ENCODE measurements around the gene P2RY10. TPM values are rescaled to one million over a fixed set of nuclear protein-coding genes. Genes with fewer than 3 reads are reported as not detected.

The P2RY10 gene
- total RNA-seq, result not detected in 2 replicates

GRCh38 chrX:78945186-78945912, at the start of gene P2RY10:
Gene P2RY10 (plus strand): TSS chrX:78945391. CDS start chrX:78960521, 15,130 bp downstream.

Other genes starting within 250 kb of the P2RY10 start
- not detected in 2 replicates for gene LPAR4, start 197.7 kb upstream of the P2RY10 start, total RNA-seq
- not detected in 2 replicates for gene GPR174, start 199.3 kb downstream of the P2RY10 start, total RNA-seq

Data from nasal cavity respiratory epithelium epithelial cell of viscerocranial mucosa (primary cell).